Panc1 (cell line): ENCODE data around the gene UST.
"Not testable (repeated sequence)": the region's sequence is repeated elsewhere in the genome, so short reads cannot be mapped to it uniquely, and the experiment has no call there.

Source experiments
- POLR2AphosphoS5 ChIP-seq: IDR thresholded peaks from 2 replicates; pipeline ENCODE4 v1.6.1; 2012; ENCODE audit warnings: mild to moderate bottlenecking, low read depth, low read length, moderate library complexity
- TF ChIP-seq, protein P1 (sequence below): fragments of 450-650 bp; IDR thresholded peaks from 2 replicates; pipeline ENCODE4 v1.5.1; 2017; ENCODE audit warnings: mild to moderate bottlenecking
- TF ChIP-seq, protein P2 (sequence below), 2 experiments: IDR thresholded peaks; 2 replicates each; pipeline ENCODE4 v1.6.1; 2011 to 2012; ENCODE audit warnings: low read depth in 2 of 2, control low read depth in 1 of 2, low read length in 1 of 2, mild to moderate bottlenecking in 1 of 2, moderate library complexity in 1 of 2; ENCODE audit not compliant: insufficient read depth in 1 of 2

DNA sequence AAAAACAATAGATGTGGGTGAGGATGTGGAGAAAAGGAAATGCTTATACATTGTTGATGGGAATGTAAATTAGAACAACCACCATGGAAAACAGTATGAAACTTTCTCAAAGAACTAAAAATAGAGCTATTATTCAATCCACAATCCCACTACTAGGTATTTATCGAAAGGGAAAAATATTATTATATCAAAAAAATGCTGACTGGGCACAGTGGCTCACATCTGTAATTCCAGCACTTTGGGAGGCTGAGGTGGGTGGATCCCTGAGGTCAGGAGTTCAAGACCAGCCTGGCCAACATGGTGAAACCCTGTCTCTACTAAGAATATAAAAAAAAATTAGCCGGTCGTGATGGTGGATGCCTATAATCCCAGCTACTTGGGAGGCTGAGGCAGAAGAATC is 357.1 kb downstream of the UST start:
- TF ChIP-seq, protein P1, sequence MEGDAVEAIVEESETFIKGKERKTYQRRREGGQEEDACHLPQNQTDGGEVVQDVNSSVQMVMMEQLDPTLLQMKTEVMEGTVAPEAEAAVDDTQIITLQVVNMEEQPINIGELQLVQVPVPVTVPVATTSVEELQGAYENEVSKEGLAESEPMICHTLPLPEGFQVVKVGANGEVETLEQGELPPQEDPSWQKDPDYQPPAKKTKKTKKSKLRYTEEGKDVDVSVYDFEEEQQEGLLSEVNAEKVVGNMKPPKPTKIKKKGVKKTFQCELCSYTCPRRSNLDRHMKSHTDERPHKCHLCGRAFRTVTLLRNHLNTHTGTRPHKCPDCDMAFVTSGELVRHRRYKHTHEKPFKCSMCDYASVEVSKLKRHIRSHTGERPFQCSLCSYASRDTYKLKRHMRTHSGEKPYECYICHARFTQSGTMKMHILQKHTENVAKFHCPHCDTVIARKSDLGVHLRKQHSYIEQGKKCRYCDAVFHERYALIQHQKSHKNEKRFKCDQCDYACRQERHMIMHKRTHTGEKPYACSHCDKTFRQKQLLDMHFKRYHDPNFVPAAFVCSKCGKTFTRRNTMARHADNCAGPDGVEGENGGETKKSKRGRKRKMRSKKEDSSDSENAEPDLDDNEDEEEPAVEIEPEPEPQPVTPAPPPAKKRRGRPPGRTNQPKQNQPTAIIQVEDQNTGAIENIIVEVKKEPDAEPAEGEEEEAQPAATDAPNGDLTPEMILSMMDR = not testable (repeated sequence)
- not testable (repeated sequence) for TF ChIP-seq POLR2AphosphoS5
- TF ChIP-seq, protein P2, sequence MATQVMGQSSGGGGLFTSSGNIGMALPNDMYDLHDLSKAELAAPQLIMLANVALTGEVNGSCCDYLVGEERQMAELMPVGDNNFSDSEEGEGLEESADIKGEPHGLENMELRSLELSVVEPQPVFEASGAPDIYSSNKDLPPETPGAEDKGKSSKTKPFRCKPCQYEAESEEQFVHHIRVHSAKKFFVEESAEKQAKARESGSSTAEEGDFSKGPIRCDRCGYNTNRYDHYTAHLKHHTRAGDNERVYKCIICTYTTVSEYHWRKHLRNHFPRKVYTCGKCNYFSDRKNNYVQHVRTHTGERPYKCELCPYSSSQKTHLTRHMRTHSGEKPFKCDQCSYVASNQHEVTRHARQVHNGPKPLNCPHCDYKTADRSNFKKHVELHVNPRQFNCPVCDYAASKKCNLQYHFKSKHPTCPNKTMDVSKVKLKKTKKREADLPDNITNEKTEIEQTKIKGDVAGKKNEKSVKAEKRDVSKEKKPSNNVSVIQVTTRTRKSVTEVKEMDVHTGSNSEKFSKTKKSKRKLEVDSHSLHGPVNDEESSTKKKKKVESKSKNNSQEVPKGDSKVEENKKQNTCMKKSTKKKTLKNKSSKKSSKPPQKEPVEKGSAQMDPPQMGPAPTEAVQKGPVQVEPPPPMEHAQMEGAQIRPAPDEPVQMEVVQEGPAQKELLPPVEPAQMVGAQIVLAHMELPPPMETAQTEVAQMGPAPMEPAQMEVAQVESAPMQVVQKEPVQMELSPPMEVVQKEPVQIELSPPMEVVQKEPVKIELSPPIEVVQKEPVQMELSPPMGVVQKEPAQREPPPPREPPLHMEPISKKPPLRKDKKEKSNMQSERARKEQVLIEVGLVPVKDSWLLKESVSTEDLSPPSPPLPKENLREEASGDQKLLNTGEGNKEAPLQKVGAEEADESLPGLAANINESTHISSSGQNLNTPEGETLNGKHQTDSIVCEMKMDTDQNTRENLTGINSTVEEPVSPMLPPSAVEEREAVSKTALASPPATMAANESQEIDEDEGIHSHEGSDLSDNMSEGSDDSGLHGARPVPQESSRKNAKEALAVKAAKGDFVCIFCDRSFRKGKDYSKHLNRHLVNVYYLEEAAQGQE (IDR thresholded peaks at IDR 0.05; ENCODE audit: insufficient read depth in 1 of 2, low read depth in 2 of 2, low read length in 1 of 2) = not testable (repeated sequence)
